Gastroesophageal sphincter (tissue), 4 donors: Measurements from ENCODE around the gene AAK1. TPM values are rescaled to one million over a fixed set of nuclear protein-coding genes. Genes with fewer than 3 reads are reported as not detected.
"Not testable (repeated sequence)": the region's sequence is repeated elsewhere in the genome, so short reads cannot be mapped to it uniquely, and the experiment has no call there.

ENCODE experiments used
- ATAC-seq: fragments of 150-250 bp; one replicate; pipeline ENCODE4 v1.9.1; 2016; ENCODE audit warnings: mild to moderate bottlenecking, moderate library complexity
- H3K27ac ChIP-seq, 4 donors: fragments of 200-600 bp; sonication (generic) in 3 of 4; 1 replicate in 3 of 4; 2 replicates in 1 of 4; pipeline ENCODE4 v1.5.1; 2016 to 2019
- H3K27me3 ChIP-seq: fragments of 200-600 bp; sonication (generic); one replicate; pipeline ENCODE4 v1.5.1; 2019
- H3K36me3 ChIP-seq, 2 donors: fragments of 200-600 bp; sonication (generic); one replicate each; pipeline ENCODE4 v1.5.1; 2019; ENCODE audit warnings: control low read depth in 1 of 2
- H3K4me1 ChIP-seq, 3 donors: fragments of 200-600 bp; sonication (generic); 1 replicate in 2 of 3; 2 replicates in 1 of 3; pipeline ENCODE4 v1.5.1; 2016 to 2019; ENCODE audit warnings: control low read depth in 2 of 3
- H3K4me3 ChIP-seq, 2 donors: fragments of 200-600 bp; sonication (generic); one replicate each; pipeline ENCODE4 v1.5.1; 2019; ENCODE audit warnings: mild to moderate bottlenecking in 1 of 2, moderate library complexity in 1 of 2
- H3K9me3 ChIP-seq, 3 donors: fragments of 200-600 bp; sonication (generic); one replicate each; pipeline ENCODE4 v1.5.1; 2017 to 2019; ENCODE audit warnings: control low read depth in 2 of 3
- CTCF ChIP-seq, 4 experiments: fragments of 200-600 bp in 2 of 4; fragments of 450-650 bp in 2 of 4; sonication (generic) in 1 of 4; IDR thresholded peaks; one replicate each; pipeline ENCODE4 v1.5.1; 2017 to 2019; ENCODE audit warnings: antibody characterized with exemption in 4 of 4, mild to moderate bottlenecking in 2 of 4, moderate library complexity in 2 of 4
- EP300 ChIP-seq: sonication (generic); formaldehyde crosslinking; IDR thresholded peaks from one replicate; pipeline ENCODE4 v1.6.1; 2017; ENCODE audit warnings: antibody characterized with exemption, mild to moderate bottlenecking
- POLR2A ChIP-seq, 2 donors: fragments of 450-650 bp; IDR thresholded peaks; one replicate each; pipeline ENCODE4 v1.6.1; 2017; ENCODE audit warnings: antibody characterized with exemption in 2 of 2, mild to moderate bottlenecking in 2 of 2, moderate library complexity in 1 of 2
- POLR2AphosphoS5 ChIP-seq: sonication (generic); formaldehyde crosslinking; IDR thresholded peaks from one replicate; pipeline ENCODE4 v1.6.1; 2017; ENCODE audit warnings: antibody characterized with exemption
- WGBS, 2 donors: methylation state at CpG; one replicate each; pipeline ENCODE4 v1.1.5; 2018; ENCODE audit warnings: low coverage in 1 of 2; 5-methylcytosine and 5-hydroxymethylcytosine counted together
- total RNA-seq, 4 donors: library from RNA; depleted of rRNA; stranded (reverse); fragments of >200 nt; gene quantifications; one replicate each; pipeline ENCODE4 v1.1.0, GENCODE V29; 2016

Gene AAK1
- total RNA-seq, 4 donors from 2014 or later = 32.3 to 55.9 (median 49.6) TPM

- H3K36me3 ChIP-seq = no peaks in the 10 kb centered on the region
- H3K9me3 ChIP-seq = peaks cover 0 to 8% (median 0%) of the 10 kb centered on the region in 3 donors
- 80 to 100% methylated on average over 2 of the region's 2 CpGs for WGBS, 2 donors
- no peaks in the 10 kb centered on the region for H3K27me3 ChIP-seq
- H3K4me3 ChIP-seq = no peak overlapping the region
- peaks cover 0 to 11% (median 0%) of the 10 kb centered on the region in 3 donors for H3K4me1 ChIP-seq
- ATAC-seq = no peak
- H3K27ac ChIP-seq = no peak overlapping the region
- TF ChIP-seq CTCF (IDR thresholded peaks at IDR 0.05) = no peak
- TF ChIP-seq POLR2AphosphoS5 = no peak
- TF ChIP-seq EP300 = no peak
- no peak for TF ChIP-seq POLR2A (IDR thresholded peaks at IDR 0.05)
Measured at GRCh38 chr2:69669666-69670065, 26.1 kb upstream of the AAK1 start.

GRCh38 chr2:69668598-69668997 lies 25.1 kb upstream of the AAK1 start:
- TF ChIP-seq CTCF (IDR thresholded peaks at IDR 0.05) (no peak), POLR2A (IDR thresholded peaks at IDR 0.05) (no peak), EP300 (no peak), POLR2AphosphoS5 (no peak)
- 89 to 93% methylated on average over 4 to 5 of the region's 5 CpGs for WGBS, 2 donors
- ATAC-seq = no peak
- H3K4me3 ChIP-seq = no peak overlapping the region
- no peaks in the 10 kb centered on the region for H3K27me3 ChIP-seq
- H3K4me1 ChIP-seq = peaks cover 0 to under 1% (median 0%) of the 10 kb centered on the region in 3 donors
- H3K27ac ChIP-seq = no peak overlapping the region
- H3K36me3 ChIP-seq = no peaks in the 10 kb centered on the region
- peaks cover 0 to 8% (median 0%) of the 10 kb centered on the region in 3 donors for H3K9me3 ChIP-seq

- no peak for ATAC-seq
- Histone ChIP-seq H3K4me1 (no peaks in the 10 kb centered on the region), H3K4me3 (no peak overlapping the region), H3K9me3 (peaks cover 0 to 8% (median 0%) of the 10 kb centered on the region in 3 donors), H3K27me3 (no peaks in the 10 kb centered on the region), H3K36me3 (no peaks in the 10 kb centered on the region), H3K27ac (no peak overlapping the region)
- no peak for TF ChIP-seq POLR2A (IDR thresholded peaks at IDR 0.05)
- TF ChIP-seq CTCF (IDR thresholded peaks at IDR 0.05) = no peak
- no peak for TF ChIP-seq POLR2AphosphoS5
- WGBS, 2 donors = 84 to 88% methylated on average over 3 to 7 of the region's 7 CpGs
Measured at GRCh38 chr2:69667805-69668382, 24.4 kb upstream of the AAK1 start.

- no peaks in the 10 kb centered on the region for H3K36me3 ChIP-seq
- WGBS, 2 donors = 93 to 96% methylated on average over 9 of the region's 9 CpGs
- H3K9me3 ChIP-seq = no peaks in the 10 kb centered on the region
- no peaks in the 10 kb centered on the region for H3K4me1 ChIP-seq
- ATAC-seq = no peak
- TF ChIP-seq CTCF (IDR thresholded peaks at IDR 0.05) = no peak
- TF ChIP-seq POLR2A (IDR thresholded peaks at IDR 0.05) = no peak
- no peak for TF ChIP-seq EP300
- TF ChIP-seq POLR2AphosphoS5 = no peak
- no peaks in the 10 kb centered on the region for H3K27me3 ChIP-seq
- H3K27ac ChIP-seq = no peak overlapping the region
- H3K4me3 ChIP-seq = no peak overlapping the region
Measured at GRCh38 chr2:69665152-69665551, 21.6 kb upstream of the AAK1 start.

GRCh38 chr2:69663860-69664259 lies 20.3 kb upstream of the AAK1 start:
- no peak overlapping the region for H3K27ac ChIP-seq
- H3K4me3 ChIP-seq = no peak overlapping the region
- ATAC-seq = no peak
- TF ChIP-seq POLR2AphosphoS5 = no peak
- TF ChIP-seq CTCF (IDR thresholded peaks at IDR 0.05) = no peak
- no peak for TF ChIP-seq POLR2A (IDR thresholded peaks at IDR 0.05)
- TF ChIP-seq EP300 = no peak
- no peaks in the 10 kb centered on the region for H3K27me3 ChIP-seq
- WGBS, 2 donors = 97 to 98% methylated on average over 3 of the region's 3 CpGs
- no peaks in the 10 kb centered on the region for H3K4me1 ChIP-seq
- H3K9me3 ChIP-seq = no peaks in the 10 kb centered on the region
- no peaks in the 10 kb centered on the region for H3K36me3 ChIP-seq

- not testable (repeated sequence) for H3K27me3 ChIP-seq, ATAC-seq, H3K9me3 ChIP-seq, H3K4me1 ChIP-seq, H3K36me3 ChIP-seq, H3K27ac ChIP-seq, H3K4me3 ChIP-seq
- WGBS, 2 donors = 80 to 96% methylated on average over 1 to 2 of the region's 2 CpGs
Measured at GRCh38 chr2:69662547-69662946, 19.0 kb upstream of the AAK1 start.
